ENCODE data around the gene HBE1. TPM values are rescaled to one million over a fixed set of nuclear protein-coding genes. Genes with fewer than 3 reads are reported as not detected.

The HBE1 gene
- total RNA-seq, 1 donor from 2014 or later = not detected

DNA sequence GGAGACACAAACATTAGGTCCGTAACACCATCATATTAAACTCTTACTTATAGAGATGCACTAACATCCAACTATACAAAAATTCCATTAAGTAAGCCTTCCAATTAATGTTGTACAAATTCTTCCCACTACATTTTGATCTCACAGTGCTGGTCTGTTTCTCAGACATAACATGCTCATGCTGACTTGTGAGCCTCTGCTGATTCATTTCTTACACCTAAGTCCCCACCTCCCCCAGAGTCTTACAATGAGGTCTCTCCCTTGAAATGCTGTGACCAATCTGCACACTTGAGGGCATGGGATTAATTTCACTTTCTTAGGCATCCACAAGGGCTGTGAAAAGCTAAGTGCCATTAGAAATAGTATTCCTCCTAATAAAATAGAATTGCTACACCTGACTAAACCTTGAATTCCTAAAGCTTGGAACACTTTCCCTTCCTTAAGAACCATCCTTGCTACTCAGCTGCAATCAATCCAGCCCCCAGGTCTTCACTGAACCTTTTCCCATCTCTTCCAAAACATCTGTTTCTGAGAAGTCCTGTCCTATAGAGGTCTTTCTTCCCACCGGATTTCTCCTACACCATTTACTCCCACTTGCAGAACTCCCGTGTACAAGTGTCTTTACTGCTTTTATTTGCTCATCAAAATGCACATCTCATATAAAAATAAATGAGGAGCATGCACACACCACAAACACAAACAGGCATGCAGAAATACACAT, 22.1 kb downstream of the HBE1 start:
- no peak for DNase-seq

DNA sequence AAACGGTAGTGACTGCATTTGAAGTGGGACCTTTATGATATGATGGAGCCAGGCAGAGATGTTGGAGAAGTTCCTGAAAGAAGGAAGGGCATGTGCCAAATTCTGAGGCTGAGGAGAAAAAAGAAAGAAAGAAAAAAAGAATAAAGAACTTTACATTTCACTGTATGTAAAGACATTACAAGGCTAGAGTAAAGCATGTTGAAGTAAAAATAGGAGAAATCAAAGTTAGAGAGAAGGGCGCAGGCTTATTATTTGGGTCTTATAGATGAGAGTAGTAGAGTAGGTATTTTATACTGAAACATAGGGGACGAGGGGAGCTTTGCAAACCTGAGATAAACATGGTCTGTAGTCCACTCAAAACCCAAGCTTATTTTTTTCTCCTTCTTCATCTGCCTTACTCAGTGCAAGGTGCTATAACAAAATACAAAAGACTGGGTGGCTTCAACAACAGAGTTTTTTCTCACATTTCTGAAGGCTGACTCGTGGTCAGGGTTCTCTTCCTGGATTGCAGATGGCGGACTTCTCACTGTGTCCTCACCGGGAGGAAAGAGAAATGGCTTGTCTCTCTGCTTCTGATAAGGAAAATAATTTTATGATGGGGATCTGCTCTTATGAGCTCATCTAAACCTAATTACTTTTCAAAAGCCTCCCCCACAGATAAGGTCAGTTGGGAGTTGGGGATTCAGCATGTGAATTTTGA, 22.8 kb downstream of the HBE1 start:
- Mint-ChIP-seq H3K36me3 (ENCODE audit: unreplicated experiment) (no peaks in the 10 kb centered on the region), H3K4me3 (ENCODE audit: unreplicated experiment) (no peak overlapping the region), H3K4me1 (ENCODE audit: low read depth, unreplicated experiment) (no peaks in the 10 kb centered on the region), H3K9me3 (ENCODE audit: unreplicated experiment) (peaks cover 2% of the 10 kb centered on the region), H3K27me3 (ENCODE audit: unreplicated experiment) (no peaks in the 10 kb centered on the region), H3K27ac (ENCODE audit: unreplicated experiment) (no peak overlapping the region)
- no peak for DNase-seq
- TF ChIP-seq, protein P1, sequence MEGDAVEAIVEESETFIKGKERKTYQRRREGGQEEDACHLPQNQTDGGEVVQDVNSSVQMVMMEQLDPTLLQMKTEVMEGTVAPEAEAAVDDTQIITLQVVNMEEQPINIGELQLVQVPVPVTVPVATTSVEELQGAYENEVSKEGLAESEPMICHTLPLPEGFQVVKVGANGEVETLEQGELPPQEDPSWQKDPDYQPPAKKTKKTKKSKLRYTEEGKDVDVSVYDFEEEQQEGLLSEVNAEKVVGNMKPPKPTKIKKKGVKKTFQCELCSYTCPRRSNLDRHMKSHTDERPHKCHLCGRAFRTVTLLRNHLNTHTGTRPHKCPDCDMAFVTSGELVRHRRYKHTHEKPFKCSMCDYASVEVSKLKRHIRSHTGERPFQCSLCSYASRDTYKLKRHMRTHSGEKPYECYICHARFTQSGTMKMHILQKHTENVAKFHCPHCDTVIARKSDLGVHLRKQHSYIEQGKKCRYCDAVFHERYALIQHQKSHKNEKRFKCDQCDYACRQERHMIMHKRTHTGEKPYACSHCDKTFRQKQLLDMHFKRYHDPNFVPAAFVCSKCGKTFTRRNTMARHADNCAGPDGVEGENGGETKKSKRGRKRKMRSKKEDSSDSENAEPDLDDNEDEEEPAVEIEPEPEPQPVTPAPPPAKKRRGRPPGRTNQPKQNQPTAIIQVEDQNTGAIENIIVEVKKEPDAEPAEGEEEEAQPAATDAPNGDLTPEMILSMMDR (IDR thresholded peaks at IDR 0.05; ENCODE audit: partially characterized antibody, unreplicated experiment) = no peak

More for the DNA sequence above, 22.1 kb downstream of the HBE1 start:
- Mint-ChIP-seq H3K27ac (ENCODE audit: unreplicated experiment) (no peak overlapping the region), H3K4me1 (ENCODE audit: low read depth, unreplicated experiment) (no peaks in the 10 kb centered on the region), H3K36me3 (ENCODE audit: unreplicated experiment) (no peaks in the 10 kb centered on the region), H3K4me3 (ENCODE audit: unreplicated experiment) (no peak overlapping the region), H3K27me3 (ENCODE audit: unreplicated experiment) (no peaks in the 10 kb centered on the region), H3K9me3 (ENCODE audit: unreplicated experiment) (peaks cover 2% of the 10 kb centered on the region)
- TF ChIP-seq, protein P1 (IDR thresholded peaks at IDR 0.05; ENCODE audit: partially characterized antibody, unreplicated experiment) = no peak

DNA sequence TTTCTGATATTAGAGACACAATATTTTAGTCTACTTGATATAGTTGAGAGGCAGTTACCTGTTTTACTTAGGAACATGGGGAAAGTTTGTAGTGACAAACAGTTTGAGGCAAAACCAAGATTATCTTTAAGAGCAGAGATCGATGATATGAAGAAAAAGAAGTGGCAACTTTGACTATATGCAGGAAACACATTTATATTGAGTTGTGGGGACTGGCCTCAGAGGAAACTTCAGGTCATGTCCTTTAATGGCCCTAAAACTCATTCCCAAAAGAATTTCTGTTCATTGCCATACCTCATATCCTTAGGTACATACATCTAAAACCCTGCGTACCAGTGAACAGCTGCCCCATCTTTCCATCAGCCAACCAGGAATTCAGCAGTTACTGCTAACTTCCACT, 24.6 kb downstream of the HBE1 start:
- H3K36me3 Mint-ChIP-seq (ENCODE audit: unreplicated experiment) = no peaks in the 10 kb centered on the region
- peaks cover 2% of the 10 kb centered on the region for H3K9me3 Mint-ChIP-seq (ENCODE audit: unreplicated experiment)
- no peak overlapping the region for H3K4me3 Mint-ChIP-seq (ENCODE audit: unreplicated experiment)
- TF ChIP-seq, protein P1 (IDR thresholded peaks at IDR 0.05; ENCODE audit: partially characterized antibody, unreplicated experiment) = no peak
- no peak for DNase-seq
- no peak overlapping the region for H3K27ac Mint-ChIP-seq (ENCODE audit: unreplicated experiment)
- no peaks in the 10 kb centered on the region for H3K27me3 Mint-ChIP-seq (ENCODE audit: unreplicated experiment)
- no peaks in the 10 kb centered on the region for H3K4me1 Mint-ChIP-seq (ENCODE audit: low read depth, unreplicated experiment)

DNA sequence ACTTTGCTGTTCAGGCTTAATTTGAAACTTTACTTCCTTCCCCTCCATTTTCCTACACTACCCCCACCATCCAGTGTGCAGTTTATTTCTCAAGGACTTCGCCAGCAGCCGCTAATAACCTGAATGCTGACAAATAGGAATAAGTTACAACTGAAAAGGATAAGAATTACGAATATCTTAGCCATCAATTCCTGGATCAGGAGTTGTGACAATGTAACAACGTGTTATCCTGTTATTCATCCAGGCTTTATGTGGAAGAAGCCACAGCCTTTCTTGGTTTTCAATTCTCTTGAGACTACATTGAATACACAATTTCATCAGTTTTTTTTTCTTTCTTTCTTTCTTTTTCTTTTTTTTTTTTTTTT, 25.9 kb downstream of the HBE1 start:
- Mint-ChIP-seq H3K27me3 (ENCODE audit: unreplicated experiment) (no peaks in the 10 kb centered on the region), H3K4me1 (ENCODE audit: low read depth, unreplicated experiment) (no peaks in the 10 kb centered on the region), H3K36me3 (ENCODE audit: unreplicated experiment) (no peaks in the 10 kb centered on the region), H3K4me3 (ENCODE audit: unreplicated experiment) (no peak overlapping the region), H3K9me3 (ENCODE audit: unreplicated experiment) (no peaks in the 10 kb centered on the region), H3K27ac (ENCODE audit: unreplicated experiment) (no peak overlapping the region)
- no peak for DNase-seq
- TF ChIP-seq, protein P1 (IDR thresholded peaks at IDR 0.05; ENCODE audit: partially characterized antibody, unreplicated experiment) = no peak
